ENCODE results near the gene ZNF410. TPM values are rescaled to one million over a fixed set of nuclear protein-coding genes. Genes with fewer than 3 reads are reported as not detected.

The ZNF410 gene
- total and polyA plus RNA-seq, 2 of the 8 experiments (the other 6 are each of a cell fraction or from before 2014, with no cell fraction given), result 11.2 to 18.9 TPM

DNA sequence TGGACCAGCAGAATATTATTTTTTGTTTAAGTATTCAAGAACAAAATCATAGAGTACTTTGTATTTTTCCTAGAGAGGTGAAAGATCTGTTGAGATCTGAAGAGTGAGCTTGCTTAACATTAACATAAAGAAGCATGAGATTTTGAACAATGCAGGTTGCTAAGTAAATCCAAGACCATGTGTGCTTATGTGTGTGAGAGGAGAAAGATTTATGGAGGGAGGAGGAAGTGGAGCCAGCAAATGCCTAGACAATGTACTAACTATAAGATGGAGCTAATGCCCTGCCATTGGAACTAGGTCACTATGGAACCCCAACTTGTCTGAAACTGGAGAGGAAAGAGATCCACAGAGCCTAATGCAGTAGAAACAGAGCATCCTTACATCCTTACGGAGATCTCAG, 49.9 kb downstream of the ZNF410 start (continued):
- TF ChIP-seq, protein P1, sequence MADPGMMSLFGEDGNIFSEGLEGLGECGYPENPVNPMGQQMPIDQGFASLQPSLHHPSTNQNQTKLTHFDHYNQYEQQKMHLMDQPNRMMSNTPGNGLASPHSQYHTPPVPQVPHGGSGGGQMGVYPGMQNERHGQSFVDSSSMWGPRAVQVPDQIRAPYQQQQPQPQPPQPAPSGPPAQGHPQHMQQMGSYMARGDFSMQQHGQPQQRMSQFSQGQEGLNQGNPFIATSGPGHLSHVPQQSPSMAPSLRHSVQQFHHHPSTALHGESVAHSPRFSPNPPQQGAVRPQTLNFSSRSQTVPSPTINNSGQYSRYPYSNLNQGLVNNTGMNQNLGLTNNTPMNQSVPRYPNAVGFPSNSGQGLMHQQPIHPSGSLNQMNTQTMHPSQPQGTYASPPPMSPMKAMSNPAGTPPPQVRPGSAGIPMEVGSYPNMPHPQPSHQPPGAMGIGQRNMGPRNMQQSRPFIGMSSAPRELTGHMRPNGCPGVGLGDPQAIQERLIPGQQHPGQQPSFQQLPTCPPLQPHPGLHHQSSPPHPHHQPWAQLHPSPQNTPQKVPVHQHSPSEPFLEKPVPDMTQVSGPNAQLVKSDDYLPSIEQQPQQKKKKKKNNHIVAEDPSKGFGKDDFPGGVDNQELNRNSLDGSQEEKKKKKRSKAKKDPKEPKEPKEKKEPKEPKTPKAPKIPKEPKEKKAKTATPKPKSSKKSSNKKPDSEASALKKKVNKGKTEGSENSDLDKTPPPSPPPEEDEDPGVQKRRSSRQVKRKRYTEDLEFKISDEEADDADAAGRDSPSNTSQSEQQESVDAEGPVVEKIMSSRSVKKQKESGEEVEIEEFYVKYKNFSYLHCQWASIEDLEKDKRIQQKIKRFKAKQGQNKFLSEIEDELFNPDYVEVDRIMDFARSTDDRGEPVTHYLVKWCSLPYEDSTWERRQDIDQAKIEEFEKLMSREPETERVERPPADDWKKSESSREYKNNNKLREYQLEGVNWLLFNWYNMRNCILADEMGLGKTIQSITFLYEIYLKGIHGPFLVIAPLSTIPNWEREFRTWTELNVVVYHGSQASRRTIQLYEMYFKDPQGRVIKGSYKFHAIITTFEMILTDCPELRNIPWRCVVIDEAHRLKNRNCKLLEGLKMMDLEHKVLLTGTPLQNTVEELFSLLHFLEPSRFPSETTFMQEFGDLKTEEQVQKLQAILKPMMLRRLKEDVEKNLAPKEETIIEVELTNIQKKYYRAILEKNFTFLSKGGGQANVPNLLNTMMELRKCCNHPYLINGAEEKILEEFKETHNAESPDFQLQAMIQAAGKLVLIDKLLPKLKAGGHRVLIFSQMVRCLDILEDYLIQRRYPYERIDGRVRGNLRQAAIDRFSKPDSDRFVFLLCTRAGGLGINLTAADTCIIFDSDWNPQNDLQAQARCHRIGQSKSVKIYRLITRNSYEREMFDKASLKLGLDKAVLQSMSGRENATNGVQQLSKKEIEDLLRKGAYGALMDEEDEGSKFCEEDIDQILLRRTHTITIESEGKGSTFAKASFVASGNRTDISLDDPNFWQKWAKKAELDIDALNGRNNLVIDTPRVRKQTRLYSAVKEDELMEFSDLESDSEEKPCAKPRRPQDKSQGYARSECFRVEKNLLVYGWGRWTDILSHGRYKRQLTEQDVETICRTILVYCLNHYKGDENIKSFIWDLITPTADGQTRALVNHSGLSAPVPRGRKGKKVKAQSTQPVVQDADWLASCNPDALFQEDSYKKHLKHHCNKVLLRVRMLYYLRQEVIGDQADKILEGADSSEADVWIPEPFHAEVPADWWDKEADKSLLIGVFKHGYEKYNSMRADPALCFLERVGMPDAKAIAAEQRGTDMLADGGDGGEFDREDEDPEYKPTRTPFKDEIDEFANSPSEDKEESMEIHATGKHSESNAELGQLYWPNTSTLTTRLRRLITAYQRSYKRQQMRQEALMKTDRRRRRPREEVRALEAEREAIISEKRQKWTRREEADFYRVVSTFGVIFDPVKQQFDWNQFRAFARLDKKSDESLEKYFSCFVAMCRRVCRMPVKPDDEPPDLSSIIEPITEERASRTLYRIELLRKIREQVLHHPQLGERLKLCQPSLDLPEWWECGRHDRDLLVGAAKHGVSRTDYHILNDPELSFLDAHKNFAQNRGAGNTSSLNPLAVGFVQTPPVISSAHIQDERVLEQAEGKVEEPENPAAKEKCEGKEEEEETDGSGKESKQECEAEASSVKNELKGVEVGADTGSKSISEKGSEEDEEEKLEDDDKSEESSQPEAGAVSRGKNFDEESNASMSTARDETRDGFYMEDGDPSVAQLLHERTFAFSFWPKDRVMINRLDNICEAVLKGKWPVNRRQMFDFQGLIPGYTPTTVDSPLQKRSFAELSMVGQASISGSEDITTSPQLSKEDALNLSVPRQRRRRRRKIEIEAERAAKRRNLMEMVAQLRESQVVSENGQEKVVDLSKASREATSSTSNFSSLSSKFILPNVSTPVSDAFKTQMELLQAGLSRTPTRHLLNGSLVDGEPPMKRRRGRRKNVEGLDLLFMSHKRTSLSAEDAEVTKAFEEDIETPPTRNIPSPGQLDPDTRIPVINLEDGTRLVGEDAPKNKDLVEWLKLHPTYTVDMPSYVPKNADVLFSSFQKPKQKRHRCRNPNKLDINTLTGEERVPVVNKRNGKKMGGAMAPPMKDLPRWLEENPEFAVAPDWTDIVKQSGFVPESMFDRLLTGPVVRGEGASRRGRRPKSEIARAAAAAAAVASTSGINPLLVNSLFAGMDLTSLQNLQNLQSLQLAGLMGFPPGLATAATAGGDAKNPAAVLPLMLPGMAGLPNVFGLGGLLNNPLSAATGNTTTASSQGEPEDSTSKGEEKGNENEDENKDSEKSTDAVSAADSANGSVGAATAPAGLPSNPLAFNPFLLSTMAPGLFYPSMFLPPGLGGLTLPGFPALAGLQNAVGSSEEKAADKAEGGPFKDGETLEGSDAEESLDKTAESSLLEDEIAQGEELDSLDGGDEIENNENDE (IDR thresholded peaks at IDR 0.05; ENCODE audit: insufficient replicate concordance, low read length), result no peak
- no peak for TF ChIP-seq KDM4A (IDR thresholded peaks at IDR 0.05; ENCODE audit: low read depth, low read length, severe bottlenecking)
- no peak for TF ChIP-seq KDM5A (IDR thresholded peaks at IDR 0.05; ENCODE audit: low read length)
- no peak for TF ChIP-seq GTF2F1 (IDR thresholded peaks at IDR 0.05; ENCODE audit: borderline replicate concordance, low read depth, low read length)
- TF ChIP-seq CBX8 (IDR thresholded peaks at IDR 0.05; ENCODE audit: borderline replicate concordance, low read depth, low read length), result no peak

Data from H1 (cell line).